ENCODE data around the gene TRIP13.
A peak's percentile ranks its signal among the peaks of the same experiment; 100 is the strongest.
"Not testable (repeated sequence)": the region's sequence is repeated elsewhere in the genome, so short reads cannot be mapped to it uniquely, and the experiment has no call there.

Gene TRIP13

GRCh38 chr5:892394-893136 lies at the start of gene TRIP13, which contains the start of gene BRD9:
TRIP13 (plus strand) TSS chr5:892884; CDS start chr5:892999, 115 bp downstream.
BRD9 (minus strand) TSS chr5:892801; CDS start chr5:892657, 144 bp downstream.
- peak; percentile 87 for DNase-seq (ENCODE audit: low spot score)

- not testable (repeated sequence) for DNase-seq (ENCODE audit: low spot score)
These were observed 49.3 kb upstream of the TRIP13 start for GRCh38 chr5:843371-843770.

- DNase-seq (ENCODE audit: low spot score): not testable (repeated sequence)
These were observed 48.8 kb upstream of the TRIP13 start for GRCh38 chr5:843926-844325.

- DNase-seq (ENCODE audit: low spot score): not testable (repeated sequence)
These were observed 48.3 kb upstream of the TRIP13 start for GRCh38 chr5:844426-844825.

GRCh38 chr5:845031-845675 lies 47.5 kb upstream of the TRIP13 start:
- not testable (repeated sequence) for DNase-seq (ENCODE audit: low spot score)

GRCh38 chr5:845676-846601 lies 46.7 kb upstream of the TRIP13 start:
- DNase-seq (ENCODE audit: low spot score): not testable (repeated sequence)

GRCh38 chr5:846602-847091 lies 46.0 kb upstream of the TRIP13 start:
- not testable (repeated sequence) for DNase-seq (ENCODE audit: low spot score)

- not testable (repeated sequence) for DNase-seq (ENCODE audit: low spot score)
These were observed 45.5 kb upstream of the TRIP13 start for GRCh38 chr5:847212-847611.

- DNase-seq (ENCODE audit: low spot score): not testable (repeated sequence)
These were observed 44.9 kb upstream of the TRIP13 start for GRCh38 chr5:847736-848135.

GRCh38 chr5:848671-849111 lies 44.0 kb upstream of the TRIP13 start:
- DNase-seq (ENCODE audit: low spot score): no peak

- no peak for DNase-seq (ENCODE audit: low spot score)
These were observed 42.9 kb upstream of the TRIP13 start for GRCh38 chr5:849651-850301.

GRCh38 chr5:850511-851006 lies 42.1 kb upstream of the TRIP13 start, which contains the start of gene ZDHHC11:
ZDHHC11 (minus strand) TSS chr5:850986; CDS start chr5:850602, 384 bp downstream.
- no peak for DNase-seq (ENCODE audit: low spot score)

GRCh38 chr5:851076-851475 lies 41.6 kb upstream of the TRIP13 start:
- DNase-seq (ENCODE audit: low spot score): no peak

- no peak for DNase-seq (ENCODE audit: low spot score)
These were observed 41.1 kb upstream of the TRIP13 start for GRCh38 chr5:851553-851952.

- no peak for DNase-seq (ENCODE audit: low spot score)
These were observed 40.7 kb upstream of the TRIP13 start for GRCh38 chr5:852018-852417.

GRCh38 chr5:852431-853401 lies 40.0 kb upstream of the TRIP13 start:
- DNase-seq (ENCODE audit: low spot score): no peak

- not testable (repeated sequence) for DNase-seq (ENCODE audit: low spot score)
These were observed 39.1 kb upstream of the TRIP13 start for GRCh38 chr5:853416-854090.

- DNase-seq (ENCODE audit: low spot score): no peak
These were observed 38.5 kb upstream of the TRIP13 start for GRCh38 chr5:854217-854616.

GRCh38 chr5:854966-855743 lies 37.5 kb upstream of the TRIP13 start:
- no peak for DNase-seq (ENCODE audit: low spot score)

All from hematopoietic multipotent progenitor cell treated with erythropoietin and hydrocortisone succinate and interleukin-3 and kit ligand, for 17 days (in vitro differentiated cells).